ENCODE data around the gene RFTN1.

GRCh38 chr3:16277471-16277870 is 236.0 kb downstream of the RFTN1 start:
- TF ChIP-seq POLR2A (IDR thresholded peaks at IDR 0.05) = no peak
- no peak for TF ChIP-seq CTCF (IDR thresholded peaks at IDR 0.05)

Data from heart left ventricle (tissue), 13 donors.